CD4-positive, alpha-beta memory T cell (primary cell): ENCODE results near the gene LAMA5. TPM values are rescaled to one million over a fixed set of nuclear protein-coding genes. Genes with fewer than 3 reads are reported as not detected.

ENCODE experiments used
- CTCF ChIA-PET: fragments of 350-600 bp; sonication (Branson Sonifier 250); formaldehyde crosslinking; loops from one replicate; lab custom pipeline; 2021; ENCODE audit warnings: inconsistent platforms; ENCODE audit not compliant: partially characterized antibody; lab: Charles Lee
- POLR2A ChIA-PET: fragments of 350-600 bp; sonication (Branson Sonifier 250); formaldehyde crosslinking; loops from one replicate; lab custom pipeline; 2021; ENCODE audit not compliant: partially characterized antibody; lab: Charles Lee
- DNase-seq, 5 donors: peaks; one replicate each; pipeline versions ENCODE4 v3.0.0 to v3.0.0-alpha.2; 2020 to 2022; ENCODE audit warnings: mixed read lengths in 1 of 5
- H3K27ac ChIP-seq: one replicate; pipeline ENCODE4 v1.7.0; 2013; ENCODE audit warnings: low read depth, low read length
- H3K27me3 ChIP-seq: 2 replicates; pipeline ENCODE4 v1.7.0; 2013; ENCODE audit warnings: mild to moderate bottlenecking, low read length, moderate library complexity; ENCODE audit not compliant: insufficient read depth
- H3K36me3 ChIP-seq: 2 replicates; pipeline ENCODE4 v1.7.0; 2013; ENCODE audit warnings: mild to moderate bottlenecking, low read length, moderate library complexity; ENCODE audit not compliant: insufficient read depth
- H3K4me1 ChIP-seq: 2 replicates; pipeline ENCODE4 v1.7.0; 2013; ENCODE audit warnings: mild to moderate bottlenecking, low read length, moderate library complexity; ENCODE audit not compliant: insufficient read depth
- H3K4me3 ChIP-seq, 2 donors: one replicate each; pipeline ENCODE4 v1.7.0; 2013; ENCODE audit warnings: low read length in 2 of 2, mild to moderate bottlenecking in 1 of 2
- H3K9me3 ChIP-seq, 2 donors: one replicate each; pipeline ENCODE4 v1.7.0; 2013; ENCODE audit warnings: low read length in 2 of 2, control low read depth in 1 of 2; ENCODE audit not compliant: control insufficient read depth in 1 of 2
- H3K27ac Mint-ChIP-seq, 7 donors: one replicate each; pipeline ENCODE4 v1.8.0; 2020 to 2021; ENCODE audit warnings: mixed read lengths in 7 of 7, mild to moderate bottlenecking in 6 of 7, inconsistent platforms in 3 of 7, moderate library complexity in 3 of 7
- H3K27me3 Mint-ChIP-seq, 2 donors: one replicate each; pipeline ENCODE4 v1.8.0; 2020 to 2021; ENCODE audit warnings: mixed read lengths in 2 of 2
- H3K36me3 Mint-ChIP-seq, 2 donors: one replicate each; pipeline ENCODE4 v1.8.0; 2020 to 2021; ENCODE audit warnings: mixed read lengths in 2 of 2, inconsistent platforms in 1 of 2, mild to moderate bottlenecking in 1 of 2
- H3K4me1 Mint-ChIP-seq, 4 donors: one replicate each; pipeline ENCODE4 v1.8.0; 2020 to 2021; ENCODE audit warnings: mixed read lengths in 4 of 4, mild to moderate bottlenecking in 1 of 4
- H3K4me3 Mint-ChIP-seq, 8 donors: one replicate each; pipeline ENCODE4 v1.8.0; 2020 to 2021; ENCODE audit warnings: mixed read lengths in 8 of 8, mild to moderate bottlenecking in 7 of 8, moderate library complexity in 6 of 8, inconsistent platforms in 3 of 8
- H3K9me3 Mint-ChIP-seq, 8 donors: one replicate each; pipeline ENCODE4 v1.8.0; 2020 to 2021; ENCODE audit warnings: mixed read lengths in 8 of 8, mild to moderate bottlenecking in 5 of 8, inconsistent platforms in 3 of 8, moderate library complexity in 1 of 8
- intact Hi-C: fragments of 100-400 bp; cut with micrococcal nuclease; formaldehyde crosslinking; loops from one replicate; pipeline ENCODE4 v1.15.1; 2023
- polyA plus RNA-seq, 2 donors: library from polyadenylated mRNA; unstranded; fragments of 300-500 nt; fragmentation: Illumina TruSeq; gene quantifications; one replicate each; pipeline ENCODE4 v1.2.3, GENCODE V29; 2021
- total RNA-seq, 2 experiments: library from RNA; stranded (reverse); gene quantifications; one replicate each; pipeline ENCODE4 v1.2.3, GENCODE V29; 2021

Gene LAMA5
- total and polyA plus RNA-seq, 4 experiments from 2014 or later = 0.49 TPM; not detected in 3

DNA sequence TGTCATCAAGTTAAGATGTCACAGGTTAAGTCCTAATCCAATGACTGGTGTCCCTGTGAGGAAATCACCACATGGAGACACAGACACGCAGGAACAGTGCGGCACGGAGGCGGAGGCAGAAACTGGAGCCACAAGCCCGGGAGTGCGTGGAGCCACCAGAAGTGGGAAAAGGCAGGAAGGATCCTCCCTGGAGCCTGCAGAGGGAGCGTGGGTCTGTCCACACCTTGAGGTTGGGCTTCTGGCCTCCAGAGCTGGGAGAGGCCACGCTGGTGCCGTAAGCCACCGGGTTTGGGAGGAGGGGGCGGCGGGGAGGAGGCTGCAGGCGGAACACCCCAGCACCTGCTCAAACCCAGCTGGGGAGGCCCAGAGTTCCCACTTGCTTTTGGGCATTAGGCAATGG, 36.2 kb upstream of the LAMA5 start:
- Mint-ChIP-seq H3K4me3 (peak overlapping the region in 1 of 8 donors; percentile 38), H3K27ac (peak overlapping the region in 3 of 7 donors; percentile 65 to 81 (median 65)), H3K27me3 (no peaks in the 10 kb centered on the region), H3K4me1 (peaks cover 12 to 39% (median 21%) of the 10 kb centered on the region in 4 donors), H3K9me3 (peaks cover 0 to 1% (median 0%) of the 10 kb centered on the region in 8 donors), H3K36me3 (peaks cover 0 to 13% of the 10 kb centered on the region in 2 donors)
- no peak overlapping the region for H3K27ac ChIP-seq
- POLR2A ChIA-PET = no interaction called here
- H3K4me3 ChIP-seq = no peak overlapping the region
- intact Hi-C loops = no loop called here
- CTCF ChIA-PET = no interaction called here
- H3K36me3 ChIP-seq = no peaks in the 10 kb centered on the region
- no peaks in the 10 kb centered on the region for H3K9me3 ChIP-seq
- H3K27me3 ChIP-seq = no peaks in the 10 kb centered on the region
- DNase-seq = no peak
- peaks cover 21% of the 10 kb centered on the region for H3K4me1 ChIP-seq

DNA sequence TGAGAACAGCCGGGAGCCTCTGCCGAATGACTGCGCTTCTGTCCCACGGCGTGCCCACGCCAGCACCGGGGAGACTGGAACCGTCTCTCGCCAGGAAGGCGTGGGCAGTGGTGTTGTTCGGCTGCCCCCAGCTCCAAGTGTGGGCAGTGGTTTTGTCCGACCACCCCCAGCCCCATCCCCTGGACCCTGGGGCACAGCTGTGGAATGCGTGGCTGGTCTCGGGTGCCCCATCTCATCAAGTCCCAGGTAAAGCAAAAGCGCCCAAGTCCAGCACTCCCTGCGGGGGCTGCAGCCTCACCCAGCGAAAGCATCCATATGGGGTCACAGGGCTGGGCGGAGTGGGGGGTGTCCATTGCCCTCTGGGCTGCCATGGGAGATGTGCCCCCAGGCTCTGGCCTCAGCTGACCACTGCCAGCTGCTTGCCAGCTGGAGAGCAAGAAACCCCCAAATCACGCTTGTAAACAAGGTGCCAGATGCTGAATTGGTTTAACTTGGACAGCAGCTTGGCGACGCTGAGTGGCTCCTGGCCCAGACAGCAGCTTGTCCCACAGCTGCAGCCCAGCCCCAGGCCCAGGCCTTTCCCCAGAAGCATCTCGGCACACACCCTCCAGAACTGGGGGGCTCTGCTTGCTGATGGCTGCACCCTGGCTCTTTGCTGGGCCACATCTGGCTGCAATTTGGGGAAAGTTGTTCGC, 35.5 kb upstream of the LAMA5 start:
- intact Hi-C loops = no loop called here
- no peak overlapping the region for H3K4me3 Mint-ChIP-seq
- POLR2A ChIA-PET = interaction anchor here (1.5 kb wide), 1 partner anchor 100 kb away, joined by 3 read pairs; no protein-coding TSS in a partner anchor

DNA sequence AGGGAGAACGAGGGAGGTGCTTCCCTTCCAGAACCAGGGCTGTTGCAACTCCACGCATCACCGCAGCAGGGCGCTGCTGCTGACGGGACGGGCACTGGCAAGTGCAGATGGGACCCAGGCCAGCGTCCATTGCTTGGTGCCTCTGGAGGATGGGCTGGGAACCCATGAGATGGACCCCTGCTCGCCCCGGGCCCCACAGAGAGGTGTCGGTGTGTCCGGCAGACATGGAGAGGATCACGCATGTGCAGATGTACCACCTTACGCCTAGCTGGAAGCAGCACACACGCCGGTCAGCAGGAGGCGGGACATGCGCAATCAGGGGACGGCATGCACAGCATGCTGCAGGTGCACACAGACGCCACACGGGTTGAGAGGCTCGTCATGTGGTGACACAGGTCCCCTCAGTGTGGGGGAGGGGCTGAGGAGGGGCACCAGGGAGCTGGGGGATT, 34.2 kb upstream of the LAMA5 start:
- Mint-ChIP-seq H3K27me3 (no peaks in the 10 kb centered on the region), H3K9me3 (peaks cover 0 to 3% (median 0%) of the 10 kb centered on the region in 8 donors), H3K4me1 (peaks cover 12 to 34% (median 20%) of the 10 kb centered on the region in 4 donors), H3K27ac (no peak overlapping the region), H3K4me3 (no peak overlapping the region), H3K36me3 (peaks cover 0 to 13% of the 10 kb centered on the region in 2 donors)
- intact Hi-C loops = no loop called here
- Histone ChIP-seq H3K4me1 (peaks cover 11% of the 10 kb centered on the region), H3K36me3 (no peaks in the 10 kb centered on the region), H3K27ac (no peak overlapping the region), H3K9me3 (no peaks in the 10 kb centered on the region), H3K27me3 (no peaks in the 10 kb centered on the region), H3K4me3 (no peak overlapping the region)
- DNase-seq = no peak
- CTCF ChIA-PET = no interaction called here
- POLR2A ChIA-PET = interaction anchor here (1.5 kb wide), 1 partner anchor 99 kb away, joined by 3 read pairs; no protein-coding TSS in a partner anchor

More for the DNA sequence above, 35.5 kb upstream of the LAMA5 start:
- Mint-ChIP-seq H3K27me3 (no peaks in the 10 kb centered on the region), H3K27ac (peak overlapping the region in 1 of 7 donors; percentile 65), H3K4me1 (peaks cover 12 to 34% (median 21%) of the 10 kb centered on the region in 4 donors), H3K9me3 (peaks cover 0 to 3% (median 0%) of the 10 kb centered on the region in 8 donors), H3K36me3 (peaks cover 0 to 13% of the 10 kb centered on the region in 2 donors)
- Histone ChIP-seq H3K4me1 (peaks cover 16% of the 10 kb centered on the region), H3K36me3 (no peaks in the 10 kb centered on the region), H3K4me3 (no peak overlapping the region), H3K27me3 (no peaks in the 10 kb centered on the region), H3K9me3 (no peaks in the 10 kb centered on the region), H3K27ac (no peak overlapping the region)
- no peak for DNase-seq
- CTCF ChIA-PET = no interaction called here

DNA sequence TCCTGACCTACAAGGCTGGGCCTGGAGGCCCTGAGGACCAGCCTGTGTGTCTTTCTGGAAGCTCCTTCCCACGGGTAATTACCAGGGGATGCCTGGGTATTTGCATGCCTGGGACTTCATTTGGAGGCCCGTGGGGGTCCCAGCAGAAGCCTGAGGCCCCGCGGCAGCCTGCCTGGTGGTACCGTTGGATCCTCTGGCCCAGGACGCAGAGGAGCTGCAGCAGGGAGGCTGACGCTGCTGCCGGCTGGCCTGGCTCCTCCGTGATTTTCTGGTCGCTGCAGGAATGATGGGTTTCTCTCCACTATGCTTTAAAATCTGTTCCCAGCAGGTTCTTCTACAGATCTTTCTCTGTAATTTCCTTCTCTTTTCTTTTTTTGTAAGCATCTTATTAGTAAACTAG, 33.4 kb upstream of the LAMA5 start:
- peaks cover 7 to 26% (median 14%) of the 10 kb centered on the region in 4 donors for H3K4me1 Mint-ChIP-seq
- intact Hi-C loops = no loop called here
- Histone ChIP-seq H3K27me3 (no peaks in the 10 kb centered on the region), H3K27ac (no peak overlapping the region), H3K36me3 (no peaks in the 10 kb centered on the region), H3K4me3 (no peak overlapping the region), H3K4me1 (peaks cover 2% of the 10 kb centered on the region), H3K9me3 (no peaks in the 10 kb centered on the region)
- ChIA-PET CTCF (interaction anchor here (2.0 kb wide), 1 partner anchor 18 kb away, joined by 6 read pairs; no protein-coding TSS in a partner anchor), POLR2A (interaction anchor here (1.2 kb wide), 1 partner anchor 14 kb away, joined by 3 read pairs; the partner anchor contains the start of gene RPS21)
- DNase-seq = no peak
- peaks cover 0 to 10% of the 10 kb centered on the region in 2 donors for H3K36me3 Mint-ChIP-seq
- H3K9me3 Mint-ChIP-seq = peaks cover 0 to 3% (median 0%) of the 10 kb centered on the region in 8 donors
- H3K27ac Mint-ChIP-seq = peak overlapping the region in 1 of 7 donors; percentile 5
- H3K27me3 Mint-ChIP-seq = no peaks in the 10 kb centered on the region
- H3K4me3 Mint-ChIP-seq = no peak overlapping the region

DNA sequence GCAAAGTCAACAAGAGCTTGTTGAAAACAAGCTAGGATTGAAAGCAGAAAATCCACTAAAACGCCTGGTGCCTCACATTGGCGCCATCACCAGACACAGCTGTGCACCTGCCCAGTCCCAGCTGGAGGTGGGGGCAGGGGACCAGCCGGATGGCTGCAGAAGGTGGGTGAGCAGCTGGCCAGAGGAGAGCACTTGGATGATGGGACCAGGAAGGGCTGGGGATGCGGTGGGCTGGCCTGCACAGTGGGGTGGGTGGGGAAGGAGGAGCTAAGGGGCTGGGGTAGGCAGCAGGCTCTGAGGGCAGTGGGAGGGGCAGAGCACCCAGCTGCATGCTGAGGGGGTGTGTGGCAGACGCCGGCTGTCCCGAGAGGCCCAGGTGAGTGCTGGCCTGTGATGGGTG, 32.9 kb upstream of the LAMA5 start:
- ChIA-PET POLR2A (interaction anchor here (0.7 to 1.2 kb wide), 2 partner anchors 13 to 217 kb away, joined by 3 read pairs; partner anchors contain the start of gene RPS21), CTCF (interaction anchor here (2.0 kb wide), 1 partner anchor 17 kb away, joined by 6 read pairs; no protein-coding TSS in a partner anchor)
- H3K4me1 ChIP-seq = no peaks in the 10 kb centered on the region
- no peak overlapping the region for H3K27ac ChIP-seq
- intact Hi-C loops = no loop called here
- no peaks in the 10 kb centered on the region for H3K27me3 ChIP-seq
- DNase-seq = no peak
- Mint-ChIP-seq H3K36me3 (peaks cover 0 to 8% of the 10 kb centered on the region in 2 donors), H3K27me3 (no peaks in the 10 kb centered on the region), H3K27ac (no peak overlapping the region), H3K4me1 (peaks cover 3 to 21% (median 9%) of the 10 kb centered on the region in 4 donors), H3K9me3 (peaks cover 0 to 3% (median 0%) of the 10 kb centered on the region in 8 donors), H3K4me3 (no peak overlapping the region)
- H3K36me3 ChIP-seq = no peaks in the 10 kb centered on the region
- no peak overlapping the region for H3K4me3 ChIP-seq
- no peaks in the 10 kb centered on the region for H3K9me3 ChIP-seq

DNA sequence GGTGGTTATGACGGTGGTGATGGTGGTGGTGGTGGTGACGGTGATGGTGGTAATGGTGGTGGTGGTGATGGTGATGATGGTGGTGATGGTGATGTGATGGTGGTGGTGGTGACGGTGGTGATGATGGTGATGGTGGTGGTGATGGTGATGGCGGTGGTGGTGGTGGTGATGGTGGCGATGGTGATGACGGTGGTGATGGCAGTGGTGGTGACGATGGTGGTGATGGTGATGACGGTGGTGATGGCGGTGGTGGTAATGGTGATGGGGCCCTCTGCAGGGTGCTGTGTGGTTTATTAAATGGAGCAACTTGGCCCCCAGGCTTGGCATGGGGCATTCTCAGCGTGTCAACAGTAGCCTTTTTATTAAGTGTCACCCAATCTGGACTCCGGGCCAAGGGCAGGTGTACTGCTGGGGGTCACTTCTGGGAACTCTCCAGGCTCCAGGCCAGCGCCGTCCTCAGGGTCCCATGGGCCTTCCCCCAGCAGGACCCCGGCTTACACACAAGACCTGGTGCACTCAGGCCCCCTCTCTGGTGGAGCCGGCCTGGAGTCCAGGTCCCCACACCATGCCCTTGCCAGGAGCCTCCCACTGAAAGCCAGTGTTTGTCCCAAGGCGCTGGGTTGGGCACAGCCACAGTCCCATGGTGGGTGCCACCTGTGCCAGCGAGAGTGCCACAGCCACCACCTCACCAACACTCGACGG, 31.2 kb upstream of the LAMA5 start:
- Mint-ChIP-seq H3K4me1 (peaks cover 3 to 7% (median 3%) of the 10 kb centered on the region in 4 donors), H3K9me3 (peaks cover 0 to 3% (median 0%) of the 10 kb centered on the region in 8 donors), H3K4me3 (no peak overlapping the region), H3K36me3 (peaks cover 0 to 13% of the 10 kb centered on the region in 2 donors), H3K27ac (no peak overlapping the region), H3K27me3 (no peaks in the 10 kb centered on the region)
- no peak for DNase-seq
- CTCF ChIA-PET = interaction anchor here (2.0 kb wide), 1 partner anchor 15 kb away, joined by 6 read pairs; no protein-coding TSS in a partner anchor
- no peaks in the 10 kb centered on the region for H3K9me3 ChIP-seq
- intact Hi-C loops = no loop called here
- no peaks in the 10 kb centered on the region for H3K36me3 ChIP-seq
- no peaks in the 10 kb centered on the region for H3K4me1 ChIP-seq
- POLR2A ChIA-PET = no interaction called here
- no peak overlapping the region for H3K4me3 ChIP-seq
- no peaks in the 10 kb centered on the region for H3K27me3 ChIP-seq
- H3K27ac ChIP-seq = no peak overlapping the region
